AG09309 (cell line): Measurements from ENCODE around the gene RNF145.
A peak's percentile ranks its signal among the peaks of the same experiment; 100 is the strongest.
"Not testable (repeated sequence)": the region's sequence is repeated elsewhere in the genome, so short reads cannot be mapped to it uniquely, and the experiment has no call there.

Source experiments
- DNase-seq: peaks from one replicate; pipeline ENCODE4 v3.0.0-alpha.2; 2010; ENCODE audit warnings: low read depth
- H3K4me3 ChIP-seq: 2 replicates; pipeline ENCODE4 v1.5.1; 2011; ENCODE audit warnings: mild to moderate bottlenecking, low read depth, low read length, moderate library complexity; ENCODE audit not compliant: control insufficient read depth
- CTCF ChIP-seq: IDR thresholded peaks from 2 replicates; pipeline ENCODE4 v1.5.1; 2011; ENCODE audit warnings: mild to moderate bottlenecking, low read depth, low read length, inconsistent platforms; ENCODE audit not compliant: insufficient read depth, control insufficient read depth; ENCODE audit errors: missing control alignments

RNF145 gene

GRCh38 chr5:159166416-159166815, 42.9 kb downstream of the RNF145 start:
- no peak overlapping the region for H3K4me3 ChIP-seq
- no peak for DNase-seq
- TF ChIP-seq CTCF = no peak

- no peak overlapping the region for H3K4me3 ChIP-seq
- no peak for TF ChIP-seq CTCF
- no peak for DNase-seq
These were observed 45.7 kb downstream of the RNF145 start for GRCh38 chr5:159163701-159164046.

GRCh38 chr5:159163027-159163700, 46.2 kb downstream of the RNF145 start:
- DNase-seq = peak; percentile 27
- no peak for TF ChIP-seq CTCF
- H3K4me3 ChIP-seq = no peak overlapping the region

GRCh38 chr5:159161361-159162214, 47.8 kb downstream of the RNF145 start:
- no peak for TF ChIP-seq CTCF
- DNase-seq = no peak
- H3K4me3 ChIP-seq = no peak overlapping the region

GRCh38 chr5:159158553-159159091, 50.7 kb downstream of the RNF145 start:
- not testable (repeated sequence) for DNase-seq, H3K4me3 ChIP-seq

- no peak for TF ChIP-seq CTCF
- no peak overlapping the region for H3K4me3 ChIP-seq
- DNase-seq = no peak
These were observed 51.8 kb downstream of the RNF145 start for GRCh38 chr5:159157552-159157951.
